Trophoblast cell (in vitro differentiated cells and primary cell): ENCODE data around the gene EIF2S1.
"Not testable (repeated sequence)": the region's sequence is repeated elsewhere in the genome, so short reads cannot be mapped to it uniquely, and the experiment has no call there.

Experiments
- DNase-seq, 2 donors: peaks; one replicate each; pipeline ENCODE4 v3.0.0-alpha.2; 2016
- H2AFZ ChIP-seq: 2 replicates; pipeline ENCODE4 v1.6.1; 2013; ENCODE audit warnings: low read length, moderate library complexity, mild to moderate bottlenecking; ENCODE audit not compliant: insufficient read depth, poor library complexity
- H2AK5ac ChIP-seq: 2 replicates; pipeline ENCODE4 v1.6.1; 2013; ENCODE audit warnings: mild to moderate bottlenecking, low read length
- H2BK120ac ChIP-seq: 2 replicates; pipeline ENCODE4 v1.6.1; 2013; ENCODE audit warnings: low read length, mild to moderate bottlenecking, moderate library complexity; ENCODE audit not compliant: insufficient read depth, poor library complexity
- H2BK12ac ChIP-seq: 2 replicates; pipeline ENCODE4 v1.6.1; 2013; ENCODE audit warnings: mild to moderate bottlenecking, low read length, moderate library complexity
- H2BK5ac ChIP-seq: 2 replicates; pipeline ENCODE4 v1.6.1; 2013; ENCODE audit warnings: low read length, low read depth, moderate library complexity, mild to moderate bottlenecking; ENCODE audit not compliant: poor library complexity
- H3K14ac ChIP-seq: 2 replicates; pipeline ENCODE4 v1.6.1; 2013; ENCODE audit warnings: mild to moderate bottlenecking, low read length
- H3K18ac ChIP-seq: 2 replicates; pipeline ENCODE4 v1.6.1; 2013; ENCODE audit warnings: mild to moderate bottlenecking, low read length
- H3K23ac ChIP-seq: 2 replicates; pipeline ENCODE4 v1.6.1; 2013; ENCODE audit warnings: low read length
- H3K27ac ChIP-seq: 2 replicates; pipeline ENCODE4 v1.5.1; 2013; ENCODE audit warnings: low read depth, mild to moderate bottlenecking, inconsistent platforms, low read length, moderate library complexity
- H3K27me3 ChIP-seq: 2 replicates; pipeline ENCODE4 v1.6.1; 2013; ENCODE audit warnings: inconsistent platforms, mild to moderate bottlenecking, low read length, moderate library complexity; ENCODE audit not compliant: insufficient read depth
- H3K36me3 ChIP-seq, 2 experiments: 1 replicate in 1 of 2; 2 replicates in 1 of 2; pipeline ENCODE4 v1.6.1; 2013; ENCODE audit warnings: low read length in 2 of 2, mild to moderate bottlenecking in 2 of 2, moderate library complexity in 1 of 2; ENCODE audit not compliant: insufficient read depth in 2 of 2, control insufficient read depth in 1 of 2
- H3K4ac ChIP-seq: 2 replicates; pipeline ENCODE4 v1.6.1; 2013; ENCODE audit warnings: low read depth, mild to moderate bottlenecking, low read length, moderate library complexity
- H3K4me1 ChIP-seq, 2 experiments: 1 replicate in 1 of 2; 2 replicates in 1 of 2; pipeline ENCODE4 v1.6.1; 2013; ENCODE audit warnings: low read length in 2 of 2, mild to moderate bottlenecking in 2 of 2, moderate library complexity in 1 of 2; ENCODE audit not compliant: insufficient read depth in 2 of 2, control insufficient read depth in 1 of 2
- H3K4me2 ChIP-seq: 2 replicates; pipeline ENCODE4 v1.6.1; 2013; ENCODE audit warnings: inconsistent platforms, mild to moderate bottlenecking, low read length, moderate library complexity
- H3K4me3 ChIP-seq: 2 replicates; pipeline ENCODE4 v1.5.1; 2013; ENCODE audit warnings: mild to moderate bottlenecking, low read depth, low read length, inconsistent platforms
- H3K79me1 ChIP-seq: one replicate; pipeline ENCODE4 v1.6.1; 2013; ENCODE audit warnings: low read length
- H3K79me2 ChIP-seq: 2 replicates; pipeline ENCODE4 v1.6.1; 2013; ENCODE audit warnings: low read length, mild to moderate bottlenecking; ENCODE audit not compliant: control insufficient read depth, insufficient read depth, poor library complexity
- H3K9ac ChIP-seq: 2 replicates; pipeline ENCODE4 v1.6.1; 2013; ENCODE audit warnings: mild to moderate bottlenecking, low read length
- H3K9me3 ChIP-seq: 2 replicates; pipeline ENCODE4 v1.6.1; 2013; ENCODE audit warnings: low read depth, mild to moderate bottlenecking, control low read depth, inconsistent platforms, low read length; ENCODE audit not compliant: insufficient read depth
- H4K12ac ChIP-seq: 2 replicates; pipeline ENCODE4 v1.6.1; 2013; ENCODE audit warnings: low read depth, mild to moderate bottlenecking, low read length, moderate library complexity
- H4K8ac ChIP-seq: 2 replicates; pipeline ENCODE4 v1.6.1; 2013; ENCODE audit warnings: low read depth, mild to moderate bottlenecking, low read length, moderate library complexity
- H4K91ac ChIP-seq: one replicate; pipeline ENCODE4 v1.6.1; 2013; ENCODE audit warnings: low read depth, mild to moderate bottlenecking, low read length, moderate library complexity
- WGBS: extraction: QIAGEN DNeasy Blood & Tissue Kit; methylation state at CpG from one replicate; pipeline ENCODE4 v1.1.7; 2013; ENCODE audit warnings: missing lambda C conversion rate; ENCODE audit not compliant: insufficient read length, insufficient coverage; ENCODE audit errors: extremely low coverage; 5-methylcytosine and 5-hydroxymethylcytosine counted together

Gene EIF2S1

DNA sequence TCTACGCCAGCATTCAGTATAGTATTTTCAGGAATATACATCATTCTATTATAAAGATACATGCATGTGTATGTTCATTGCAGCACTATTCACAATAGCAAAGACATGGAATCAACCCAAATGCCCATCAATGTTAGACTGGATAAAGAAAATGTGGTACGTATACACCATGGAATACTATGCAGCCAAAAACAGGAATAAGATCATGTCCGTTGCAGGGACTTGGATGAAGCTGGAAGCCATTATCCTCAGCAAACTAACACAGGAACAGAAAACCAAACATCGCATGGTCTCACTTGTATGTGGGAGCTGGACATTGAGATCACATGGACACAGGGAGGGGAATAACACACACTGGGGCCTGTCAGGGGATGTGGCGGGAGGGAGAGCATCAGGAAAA, 55.5 kb downstream of the EIF2S1 start:
- H2BK12ac ChIP-seq, H3K79me1 ChIP-seq, DNase-seq, H4K91ac ChIP-seq, H4K12ac ChIP-seq, H3K23ac ChIP-seq, H3K79me2 ChIP-seq, H2AFZ ChIP-seq, H3K27ac ChIP-seq, H4K8ac ChIP-seq, H3K27me3 ChIP-seq, H2BK5ac ChIP-seq, H3K4ac ChIP-seq, H3K9me3 ChIP-seq, H2AK5ac ChIP-seq, H3K4me3 ChIP-seq, H3K18ac ChIP-seq, H3K14ac ChIP-seq, H2BK120ac ChIP-seq, H3K9ac ChIP-seq, H3K4me2 ChIP-seq, H3K36me3 ChIP-seq: not testable (repeated sequence)
- H3K4me1 ChIP-seq, result peaks cover 16 to 23% of the 10 kb centered on the region in 2 experiments
- WGBS, result no CpG with 5 or more reads among the region's 5 CpGs

DNA sequence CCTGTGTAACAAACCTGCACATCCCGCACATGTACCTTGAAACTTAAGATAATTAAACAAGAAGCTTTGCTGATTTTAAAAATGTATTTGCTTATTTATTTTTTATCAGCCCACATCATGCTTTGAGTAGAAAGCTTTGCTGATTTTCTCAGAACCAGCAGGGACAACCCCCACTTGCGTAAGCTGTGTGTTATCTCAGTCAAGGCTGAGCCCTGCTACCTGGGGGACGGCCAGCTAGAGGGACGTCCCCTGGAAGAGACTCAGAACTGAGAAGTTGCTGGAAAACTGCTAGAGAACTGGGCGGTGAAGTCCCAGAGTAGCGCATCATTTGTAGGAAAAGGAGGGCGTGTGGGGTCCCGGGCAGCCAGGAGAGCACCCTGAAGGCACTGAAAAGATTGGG, 56.0 kb downstream of the EIF2S1 start:
- Histone ChIP-seq H3K18ac (no peak overlapping the region), H3K4me2 (no peak overlapping the region), H3K4ac (no peak overlapping the region), H3K79me1 (peaks cover 2% of the 10 kb centered on the region), H3K36me3 (no peaks in the 10 kb centered on the region), H3K23ac (no peak overlapping the region), H4K12ac (no peak overlapping the region), H3K14ac (no peak overlapping the region), H4K8ac (no peak overlapping the region), H3K4me3 (no peak overlapping the region), H3K27me3 (no peaks in the 10 kb centered on the region), H4K91ac (no peak overlapping the region), H3K9ac (no peak overlapping the region), H2BK12ac (no peak overlapping the region), H3K9me3 (peaks cover 1% of the 10 kb centered on the region), H2AK5ac (no peak overlapping the region), H2BK120ac (no peak overlapping the region), H3K79me2 (no peaks in the 10 kb centered on the region), H2AFZ (no peak overlapping the region), H3K4me1 (peaks cover 16 to 22% of the 10 kb centered on the region in 2 experiments), H3K27ac (no peak overlapping the region), H2BK5ac (no peak overlapping the region)
- peak in 1 of 2 donors; percentile 10 for DNase-seq
- no CpG with 5 or more reads among the region's 8 CpGs for WGBS

DNA sequence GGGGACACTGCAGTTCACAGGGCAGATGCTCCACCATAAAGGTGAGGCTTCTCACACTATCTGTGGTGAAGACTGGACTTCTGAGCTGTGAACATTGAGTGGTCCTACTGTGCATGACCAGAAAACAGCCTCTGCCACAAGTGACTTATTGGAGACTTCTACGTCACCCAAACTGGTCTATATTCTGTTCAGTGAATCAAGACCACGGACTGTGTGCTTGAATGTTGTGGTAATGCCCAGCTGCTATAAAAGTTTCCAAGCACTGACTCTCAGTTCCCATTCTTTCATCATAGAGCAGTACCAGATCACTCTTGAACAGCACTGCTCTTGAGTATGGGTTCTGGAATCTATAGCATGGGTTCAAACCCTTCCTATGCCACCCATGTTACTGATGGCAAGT, 56.7 kb downstream of the EIF2S1 start:
- no peak overlapping the region for H3K9ac ChIP-seq
- no peak overlapping the region for H4K12ac ChIP-seq
- H3K27ac ChIP-seq, result no peak overlapping the region
- H3K36me3 ChIP-seq, result no peaks in the 10 kb centered on the region
- WGBS, result no CpG with 5 or more reads among the region's 2 CpGs
- H3K79me2 ChIP-seq, result no peaks in the 10 kb centered on the region
- no peak overlapping the region for H3K18ac ChIP-seq
- H3K23ac ChIP-seq, result no peak overlapping the region
- H2BK12ac ChIP-seq, result no peak overlapping the region
- H3K4me2 ChIP-seq, result no peak overlapping the region
- DNase-seq, result no peak
- H3K14ac ChIP-seq, result no peak overlapping the region
- no peak overlapping the region for H2AFZ ChIP-seq
- H3K4me3 ChIP-seq, result no peak overlapping the region
- H3K9me3 ChIP-seq, result peaks cover 1% of the 10 kb centered on the region
- no peak overlapping the region for H2BK5ac ChIP-seq
- peaks cover 10 to 16% of the 10 kb centered on the region in 2 experiments for H3K4me1 ChIP-seq
- H2BK120ac ChIP-seq, result no peak overlapping the region
- H4K8ac ChIP-seq, result no peak overlapping the region
- H3K79me1 ChIP-seq, result peaks cover 2% of the 10 kb centered on the region
- H3K27me3 ChIP-seq, result no peaks in the 10 kb centered on the region
- H3K4ac ChIP-seq, result no peak overlapping the region
- no peak overlapping the region for H2AK5ac ChIP-seq
- no peak overlapping the region for H4K91ac ChIP-seq

- DNase-seq, result peak in 1 of 2 donors; percentile 54
- Histone ChIP-seq H4K8ac (no peak overlapping the region), H3K79me2 (no peaks in the 10 kb centered on the region), H3K23ac (no peak overlapping the region), H2AK5ac (no peak overlapping the region), H3K36me3 (no peaks in the 10 kb centered on the region), H4K12ac (no peak overlapping the region), H3K4me3 (no peak overlapping the region), H3K4me2 (no peak overlapping the region), H3K18ac (no peak overlapping the region), H2BK12ac (no peak overlapping the region), H2AFZ (no peak overlapping the region), H3K27me3 (no peaks in the 10 kb centered on the region), H3K4me1 (peaks cover 5 to 11% of the 10 kb centered on the region in 2 experiments), H3K79me1 (peaks cover 2% of the 10 kb centered on the region), H3K9ac (no peak overlapping the region), H3K27ac (no peak overlapping the region), H3K14ac (no peak overlapping the region), H4K91ac (no peak overlapping the region), H2BK5ac (no peak overlapping the region), H3K4ac (no peak overlapping the region), H2BK120ac (no peak overlapping the region), H3K9me3 (peaks cover 1% of the 10 kb centered on the region)
- no CpG with 5 or more reads among the region's 3 CpGs for WGBS
These were observed 57.5 kb downstream of the EIF2S1 start for GRCh38 chr14:67417633-67418032.
